AG04449 (cell line): Measurements from ENCODE around the gene NEK10.

ENCODE experiments used
- CTCF ChIA-PET: fragments of 350-600 bp; formaldehyde crosslinking; extraction: SDS; loops from one replicate; lab custom pipeline; 2021; ENCODE audit warnings: antibody characterized with exemption; lab: Yijun Ruan, JAX
- POLR2A ChIA-PET: fragments of 400-600, 350-600 bp; formaldehyde crosslinking; extraction: SDS; loops from one replicate; lab custom pipeline; 2020; ENCODE audit warnings: antibody characterized with exemption, inconsistent platforms; lab: Yijun Ruan, JAX
- DNase-seq: peaks from one replicate; pipeline ENCODE4 v3.0.0-alpha.2; 2010; ENCODE audit warnings: low read depth, low spot score
- H3K4me3 ChIP-seq: 2 replicates; pipeline ENCODE4 v1.5.1; 2011; ENCODE audit warnings: low read depth, mild to moderate bottlenecking, control low read depth, low read length
- TF ChIP-seq, protein P1 (sequence below): IDR thresholded peaks from one replicate; pipeline ENCODE4 v1.5.1; 2011; ENCODE audit warnings: mild to moderate bottlenecking, moderate library complexity, low read length, control low read depth, inconsistent platforms; ENCODE audit not compliant: insufficient read depth; ENCODE audit errors: missing control alignments

The NEK10 gene

DNA sequence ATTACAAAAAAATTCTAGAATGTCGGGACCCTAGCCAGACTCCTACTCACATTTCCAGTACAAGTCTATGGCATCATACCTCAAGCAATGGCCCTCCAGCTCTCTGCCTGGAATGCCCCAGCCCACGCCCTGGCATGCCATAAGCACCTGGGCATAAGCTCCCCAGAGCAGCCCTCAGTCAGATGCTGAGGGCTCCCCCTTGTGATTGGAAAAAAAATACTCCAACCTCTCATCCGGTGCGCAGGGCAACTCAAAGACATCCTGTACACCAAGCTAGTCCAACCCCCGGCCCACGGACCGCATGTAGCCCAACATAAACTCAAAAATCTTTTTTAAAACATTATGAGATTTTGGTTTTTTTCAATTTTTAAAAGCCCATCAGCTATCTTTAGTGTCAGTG is 115.4 kb downstream of the NEK10 start:
- TF ChIP-seq, protein P1, sequence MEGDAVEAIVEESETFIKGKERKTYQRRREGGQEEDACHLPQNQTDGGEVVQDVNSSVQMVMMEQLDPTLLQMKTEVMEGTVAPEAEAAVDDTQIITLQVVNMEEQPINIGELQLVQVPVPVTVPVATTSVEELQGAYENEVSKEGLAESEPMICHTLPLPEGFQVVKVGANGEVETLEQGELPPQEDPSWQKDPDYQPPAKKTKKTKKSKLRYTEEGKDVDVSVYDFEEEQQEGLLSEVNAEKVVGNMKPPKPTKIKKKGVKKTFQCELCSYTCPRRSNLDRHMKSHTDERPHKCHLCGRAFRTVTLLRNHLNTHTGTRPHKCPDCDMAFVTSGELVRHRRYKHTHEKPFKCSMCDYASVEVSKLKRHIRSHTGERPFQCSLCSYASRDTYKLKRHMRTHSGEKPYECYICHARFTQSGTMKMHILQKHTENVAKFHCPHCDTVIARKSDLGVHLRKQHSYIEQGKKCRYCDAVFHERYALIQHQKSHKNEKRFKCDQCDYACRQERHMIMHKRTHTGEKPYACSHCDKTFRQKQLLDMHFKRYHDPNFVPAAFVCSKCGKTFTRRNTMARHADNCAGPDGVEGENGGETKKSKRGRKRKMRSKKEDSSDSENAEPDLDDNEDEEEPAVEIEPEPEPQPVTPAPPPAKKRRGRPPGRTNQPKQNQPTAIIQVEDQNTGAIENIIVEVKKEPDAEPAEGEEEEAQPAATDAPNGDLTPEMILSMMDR = peak; percentile 62
- H3K4me3 ChIP-seq = no peak overlapping the region
- POLR2A ChIA-PET = no interaction called here
- CTCF ChIA-PET = interaction anchor here (0.6 to 6.9 kb wide), 30 partner anchors 11 to 1043 kb away, joined by 3 to 248 read pairs (median 4); no protein-coding TSS in a partner anchor
- no peak for DNase-seq

DNA sequence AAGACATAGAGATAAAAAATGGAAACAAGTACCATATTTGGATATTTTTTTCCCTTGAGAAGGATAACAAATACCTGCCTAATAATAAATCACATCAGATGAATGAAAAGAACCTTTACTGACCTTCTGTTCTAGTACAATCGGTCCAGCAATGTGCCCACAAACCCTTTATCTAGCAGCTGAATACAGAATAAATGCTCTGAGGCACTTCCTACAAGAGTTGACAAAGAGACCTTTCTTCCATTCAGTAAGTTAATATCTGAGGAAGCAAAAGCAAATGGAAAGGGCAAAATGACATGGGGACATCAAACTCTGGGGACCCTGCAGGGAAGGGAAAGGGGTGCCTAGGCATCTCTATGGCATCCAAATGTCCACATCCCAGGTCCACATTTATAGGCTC is 115.8 kb downstream of the NEK10 start:
- H3K4me3 ChIP-seq = no peak overlapping the region
- ChIA-PET POLR2A (no interaction called here), CTCF (interaction anchor here (0.6 to 6.9 kb wide), 30 partner anchors 11 to 1043 kb away, joined by 3 to 248 read pairs (median 4); no protein-coding TSS in a partner anchor)
- DNase-seq = no peak
- TF ChIP-seq, protein P1 = no peak

DNA sequence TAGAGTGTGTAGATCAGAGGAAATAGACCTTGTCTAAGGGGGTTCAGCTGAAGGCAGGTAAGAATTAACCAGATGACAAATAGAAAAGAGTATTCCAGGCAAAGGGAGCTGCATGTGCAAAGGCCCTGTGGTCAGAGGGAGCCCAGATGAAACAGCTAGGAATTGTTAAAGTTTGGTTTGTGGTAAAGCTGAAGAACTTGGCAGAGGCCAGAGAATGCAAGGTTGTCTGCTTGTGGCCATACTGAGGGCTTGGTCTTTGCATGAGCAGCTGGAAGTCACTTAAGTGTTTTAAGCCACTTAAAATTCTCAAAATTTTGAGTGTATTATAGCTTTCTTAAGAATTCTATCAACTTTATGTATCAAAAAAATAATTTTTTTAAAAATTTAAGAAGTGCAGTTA is 116.5 kb downstream of the NEK10 start:
- ChIA-PET CTCF (interaction anchor here (0.7 to 6.9 kb wide), 15 partner anchors 8 to 459 kb away, joined by 3 to 248 read pairs (median 4); no protein-coding TSS in a partner anchor), POLR2A (no interaction called here)
- no peak overlapping the region for H3K4me3 ChIP-seq
- TF ChIP-seq, protein P1 = no peak
- no peak for DNase-seq

DNA sequence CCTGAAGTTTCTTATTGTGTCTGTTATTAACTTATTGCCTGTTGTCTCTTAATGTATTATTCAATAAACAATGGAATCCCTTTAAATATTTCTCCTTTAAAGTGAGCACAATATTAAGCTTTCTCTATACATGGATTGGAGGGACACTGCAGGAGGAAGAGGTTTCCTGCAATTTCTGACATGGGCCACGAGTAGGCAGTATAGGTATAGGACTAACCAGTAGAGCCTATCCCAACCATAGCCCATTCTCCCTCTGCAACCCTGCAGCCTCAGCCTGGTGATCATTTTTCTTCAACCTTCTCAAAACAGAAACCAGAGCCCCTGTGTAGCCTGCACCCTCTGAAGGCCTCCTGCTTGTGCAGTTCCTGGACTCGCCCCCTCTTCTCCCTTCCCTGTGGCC is 124.8 kb downstream of the NEK10 start:
- ChIA-PET CTCF (interaction anchor here (1.1 to 2.1 kb wide), 2 partner anchors 8 to 110 kb away, joined by 3 to 6 read pairs; no protein-coding TSS in a partner anchor), POLR2A (no interaction called here)
- no peak for DNase-seq

DNA sequence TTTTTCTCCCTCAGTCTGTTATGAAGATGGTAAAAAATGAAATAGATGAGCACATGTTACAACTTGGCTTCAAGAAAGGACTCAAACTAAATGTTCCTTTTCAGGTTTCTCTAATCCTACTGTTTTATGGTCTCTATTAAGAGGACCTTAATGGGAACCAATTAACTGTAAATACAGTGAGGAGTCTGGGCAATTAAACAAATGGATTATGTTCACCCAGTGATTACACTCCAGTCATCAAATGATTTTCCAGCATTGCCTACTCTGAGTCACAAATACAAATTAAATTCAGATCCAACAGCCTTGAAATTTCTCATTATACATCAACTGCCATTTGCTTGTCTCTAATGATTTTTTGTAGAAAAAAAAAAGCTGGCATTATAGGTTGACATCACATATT is 129.2 kb downstream of the NEK10 start:
- ChIA-PET CTCF (interaction anchor here (0.9 kb wide), 1 partner anchor 106 kb away, joined by 4 read pairs; no protein-coding TSS in a partner anchor), POLR2A (no interaction called here)
- no peak for DNase-seq
- no peak overlapping the region for H3K4me3 ChIP-seq
- TF ChIP-seq, protein P1 = no peak

More for the DNA sequence above, 124.8 kb downstream of the NEK10 start:
- TF ChIP-seq, protein P1 = no peak
- H3K4me3 ChIP-seq = no peak overlapping the region

DNA sequence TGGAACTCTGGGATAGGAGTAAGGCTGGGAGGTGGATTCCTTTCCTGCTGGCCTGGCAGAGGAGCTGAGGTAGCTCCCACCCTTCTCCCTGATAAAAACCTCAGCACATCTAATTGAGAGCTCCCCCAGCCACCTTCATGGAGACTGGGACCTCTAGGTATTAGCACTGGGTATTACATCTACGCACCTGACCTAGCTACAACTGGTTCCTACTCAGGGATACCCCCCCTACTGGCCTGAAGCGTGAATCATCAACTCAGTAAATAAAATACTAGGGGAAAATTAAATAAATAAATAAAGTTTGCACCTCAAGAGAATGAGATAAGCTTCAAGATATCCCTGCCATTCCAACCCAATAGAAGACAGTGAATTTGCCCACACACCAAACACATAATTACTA is 140.4 kb downstream of the NEK10 start:
- CTCF ChIA-PET = interaction anchor here (0.9 to 2.2 kb wide), 3 partner anchors 13 to 94 kb away, joined by 3 to 7 read pairs (median 4); no protein-coding TSS in a partner anchor
- POLR2A ChIA-PET = no interaction called here
- TF ChIP-seq, protein P1 = no peak
- no peak for DNase-seq
- H3K4me3 ChIP-seq = no peak overlapping the region
